HG03196 (cell line): ENCODE data around the gene SSBP3.

Experiments
- ATAC-seq: cut with Tn5 transposase; IDR thresholded peaks from one replicate; pipeline ENCODE4 v1.9.1; 2021; ENCODE audit not compliant: unreplicated experiment

SSBP3 gene

DNA sequence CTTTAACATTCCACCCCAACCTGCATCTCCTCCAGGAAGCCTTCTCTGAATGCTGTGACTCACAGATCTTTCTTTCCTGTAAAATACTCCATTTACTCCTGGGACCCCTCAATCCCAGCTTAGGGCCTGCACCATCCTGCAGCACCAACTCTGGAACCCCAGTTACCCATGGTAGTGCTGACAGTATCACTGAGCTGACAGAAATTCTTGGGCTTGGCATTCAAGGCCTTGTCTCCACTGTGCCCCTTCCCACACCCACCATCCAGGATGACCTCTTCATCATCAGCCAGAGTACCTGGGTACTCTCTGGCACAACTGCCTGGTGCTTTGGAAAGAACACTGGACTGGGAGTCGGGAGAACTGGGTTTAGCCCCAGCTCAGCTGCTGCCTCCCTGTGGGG lies 214.7 kb downstream of the SSBP3 start:
- no peak for ATAC-seq

GRCh38 chr1:54190526-54190925 lies 215.7 kb downstream of the SSBP3 start:
- no peak for ATAC-seq

DNA sequence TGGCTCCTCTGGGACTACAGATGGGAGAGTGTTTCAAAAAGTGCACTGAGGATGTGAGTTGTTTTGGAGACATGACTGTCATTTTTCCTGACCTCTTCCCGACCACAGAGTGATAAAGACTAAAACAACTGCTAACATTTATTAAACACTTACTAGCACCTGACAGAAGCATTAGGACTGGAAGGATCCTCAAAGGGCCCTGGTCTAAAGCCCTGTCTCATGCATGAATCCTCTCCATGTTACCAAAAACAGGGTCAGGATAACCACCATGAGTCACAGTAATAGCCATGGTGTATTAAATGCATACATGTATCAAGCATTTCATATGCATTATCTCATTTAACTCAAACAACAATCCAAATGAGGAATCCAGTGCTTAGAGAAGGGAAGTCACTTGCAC lies 217.9 kb downstream of the SSBP3 start:
- ATAC-seq, result no peak

GRCh38 chr1:54186056-54186455 lies 220.1 kb downstream of the SSBP3 start:
- ATAC-seq, result no peak

DNA sequence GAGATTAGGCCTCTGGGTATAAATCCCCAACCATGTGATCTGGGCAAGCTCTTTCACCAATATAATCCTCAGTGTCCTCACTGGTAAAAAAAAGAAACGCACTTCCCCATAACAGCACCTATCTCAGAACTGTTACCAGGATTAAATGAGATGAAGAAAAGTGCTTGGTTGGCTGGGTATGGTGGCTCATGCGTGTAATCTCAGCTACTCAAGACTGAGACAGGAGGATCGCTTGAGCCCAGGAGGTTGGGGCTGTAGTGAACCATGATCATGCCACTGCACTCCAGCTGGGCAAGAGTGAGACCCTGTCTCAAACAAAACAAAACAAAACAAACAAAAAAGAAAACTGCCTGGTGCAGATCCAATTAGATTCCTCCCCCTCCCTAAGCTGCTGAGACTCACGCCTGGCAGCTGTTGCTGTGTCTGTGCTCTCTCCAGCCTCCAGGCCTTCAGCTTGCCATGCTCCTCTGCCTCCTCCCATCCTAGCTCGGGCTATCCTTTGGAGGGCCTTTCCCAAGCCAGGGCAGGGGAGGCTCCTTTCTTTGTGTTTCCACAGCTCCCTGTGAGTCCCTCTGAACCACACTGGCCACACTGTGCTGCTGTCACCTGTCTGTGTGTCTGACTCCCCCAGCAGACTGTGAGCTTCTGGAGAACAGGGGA lies 225.4 kb downstream of the SSBP3 start:
- ATAC-seq, result no peak

- no peak for ATAC-seq
Observed at GRCh38 chr1:54178296-54179070, 227.7 kb downstream of the SSBP3 start.

- ATAC-seq, result no peak
Observed at GRCh38 chr1:54177726-54178125, 228.5 kb downstream of the SSBP3 start.

- ATAC-seq, result no peak
Observed at GRCh38 chr1:54176621-54177327, 229.4 kb downstream of the SSBP3 start.
